Activated CD8-positive, alpha-beta memory T cell treated with anti-CD3 and anti-CD28 coated beads, Interleukin-2, amount 50 U/mL, for 24 hours (primary cell): ENCODE data around the gene EGLN1.

Experiments used
- DNase-seq: peaks from one replicate; pipeline ENCODE4 v3.0.0-alpha.2; 2020; ENCODE audit errors: extremely low read depth

The EGLN1 gene

GRCh38 chr1:231397886-231398671 is 24.0 kb downstream of the EGLN1 start:
- no peak for DNase-seq

- DNase-seq = no peak
These were observed 25.4 kb downstream of the EGLN1 start for GRCh38 chr1:231396643-231397042.

- no peak for DNase-seq
These were observed 26.1 kb downstream of the EGLN1 start for GRCh38 chr1:231395998-231396390.

GRCh38 chr1:231395076-231395997 is 26.8 kb downstream of the EGLN1 start:
- no peak for DNase-seq

GRCh38 chr1:231393668-231394067 is 28.4 kb downstream of the EGLN1 start:
- DNase-seq = no peak

- no peak for DNase-seq
These were observed 29.5 kb downstream of the EGLN1 start for GRCh38 chr1:231392389-231393131.

- no peak for DNase-seq
These were observed 32.0 kb downstream of the EGLN1 start for GRCh38 chr1:231390071-231390470.

GRCh38 chr1:231387770-231388669 is 34.1 kb downstream of the EGLN1 start:
- DNase-seq = no peak

- DNase-seq = no peak
These were observed 35.6 kb downstream of the EGLN1 start for GRCh38 chr1:231386466-231386865.

GRCh38 chr1:231385416-231385748 is 36.7 kb downstream of the EGLN1 start:
- no peak for DNase-seq

- no peak for DNase-seq
These were observed 37.2 kb downstream of the EGLN1 start for GRCh38 chr1:231384696-231385415.

GRCh38 chr1:231383159-231383860 is 38.8 kb downstream of the EGLN1 start:
- DNase-seq = no peak

GRCh38 chr1:231382426-231382825 is 39.7 kb downstream of the EGLN1 start:
- DNase-seq = no peak

- no peak for DNase-seq
These were observed 40.4 kb downstream of the EGLN1 start for GRCh38 chr1:231381729-231382128.

GRCh38 chr1:231376875-231377549 is 45.1 kb downstream of the EGLN1 start:
- DNase-seq = no peak

GRCh38 chr1:231376101-231376500 is 46.0 kb downstream of the EGLN1 start:
- DNase-seq = no peak

- DNase-seq = no peak
These were observed 47.7 kb downstream of the EGLN1 start for GRCh38 chr1:231374394-231374793.

- DNase-seq = no peak
These were observed 49.6 kb downstream of the EGLN1 start for GRCh38 chr1:231372501-231372900.

GRCh38 chr1:231369282-231369681 is 52.8 kb downstream of the EGLN1 start:
- no peak for DNase-seq
